SK-N-SH treated with all-trans-retinoic acid at 6 μM for 48 hours (cell line): ENCODE measurements around the gene INKA1.

ENCODE experiments used
- ATAC-seq: fragments of 200-7000 bp; cut with Tn5 transposase; 3 replicates; pipeline ENCODE4 v1.9.1; 2020; ENCODE audit warnings: mild to moderate bottlenecking, moderate library complexity
- ARNTL ChIP-seq: fragments of 450-650 bp; formaldehyde crosslinking; IDR thresholded peaks from 2 replicates; pipeline ENCODE4 v1.5.0; 2020; ENCODE audit warnings: low read depth, mild to moderate bottlenecking, moderate library complexity, borderline replicate concordance
- BACH2 ChIP-seq: fragments of 250-450 bp; sonication (Bioruptor Pico); IDR thresholded peaks from 2 replicates; pipeline ENCODE4 v1.9.0; 2021; ENCODE audit warnings: mild to moderate bottlenecking, borderline replicate concordance
- CREB5 ChIP-seq: fragments of 250-450 bp; sonication (Bioruptor Pico); IDR thresholded peaks from 2 replicates; pipeline ENCODE4 v1.5.1; 2020; ENCODE audit warnings: low read depth, mild to moderate bottlenecking, moderate library complexity
- ESRRG ChIP-seq: fragments of 250-450 bp; sonication (Bioruptor Pico); IDR thresholded peaks from 2 replicates; pipeline ENCODE4 v1.6.1; 2021; ENCODE audit warnings: mild to moderate bottlenecking
- GLIS3 ChIP-seq: fragments of 250-450 bp; sonication (Bioruptor Pico); IDR thresholded peaks from 2 replicates; pipeline ENCODE4 v1.5.0; 2020; ENCODE audit warnings: mild to moderate bottlenecking, moderate library complexity
- ISL1 ChIP-seq: fragments of 250-450 bp; sonication (Bioruptor Pico); IDR thresholded peaks from 2 replicates; pipeline ENCODE4 v2.1.2; 2022; ENCODE audit warnings: mild to moderate bottlenecking, moderate library complexity
- POU6F1 ChIP-seq: fragments of 250-450 bp; sonication (Bioruptor Pico); IDR thresholded peaks from 2 replicates; pipeline ENCODE4 v1.8.0; 2021; ENCODE audit warnings: low read depth, mild to moderate bottlenecking, moderate library complexity, borderline replicate concordance
- RARB ChIP-seq: fragments of 250-450 bp; sonication (Bioruptor Pico); IDR thresholded peaks from 2 replicates; pipeline ENCODE4 v1.8.0; 2021; ENCODE audit warnings: mild to moderate bottlenecking, moderate library complexity
- SNAI2 ChIP-seq: fragments of 250-450 bp; sonication (Bioruptor Pico); IDR thresholded peaks from 2 replicates; pipeline ENCODE4 v1.5.0; 2020; ENCODE audit warnings: mild to moderate bottlenecking, moderate library complexity
- TCF4 ChIP-seq: fragments of 250-450 bp; sonication (Bioruptor Pico); IDR thresholded peaks from 2 replicates; pipeline ENCODE4 v1.8.0; 2021; ENCODE audit warnings: mild to moderate bottlenecking, moderate library complexity, borderline replicate concordance
- TOX ChIP-seq: fragments of 250-450 bp; sonication (Bioruptor Pico); IDR thresholded peaks from 2 replicates; pipeline ENCODE4 v1.8.0; 2021; ENCODE audit warnings: mild to moderate bottlenecking, moderate library complexity, borderline replicate concordance
- ZC3H10 ChIP-seq: fragments of 250-450 bp; sonication (Bioruptor Pico); IDR thresholded peaks from 2 replicates; pipeline ENCODE4 v1.5.1; 2021; ENCODE audit warnings: mild to moderate bottlenecking, moderate library complexity
- ZFP3 ChIP-seq: fragments of 250-450 bp; sonication (Bioruptor Pico); IDR thresholded peaks from 2 replicates; pipeline ENCODE4 v1.5.0; 2020; ENCODE audit warnings: mild to moderate bottlenecking, moderate library complexity
- ZFP30 ChIP-seq: fragments of 450-650 bp; formaldehyde crosslinking; IDR thresholded peaks from 2 replicates; pipeline ENCODE4 v1.5.0; 2022; ENCODE audit warnings: mild to moderate bottlenecking, moderate library complexity
- ZNF565 ChIP-seq: fragments of 450-650 bp; formaldehyde crosslinking; conservative IDR thresholded peaks from 2 replicates; pipeline ENCODE4 v1.5.0; 2020; ENCODE audit warnings: low read depth, mild to moderate bottlenecking, moderate library complexity
- ZNF70 ChIP-seq: fragments of 450-650 bp; formaldehyde crosslinking; IDR thresholded peaks from 2 replicates; pipeline ENCODE4 v1.5.0; 2020; ENCODE audit warnings: mild to moderate bottlenecking, moderate library complexity
- ZNF8 ChIP-seq: fragments of 450-650 bp; formaldehyde crosslinking; IDR thresholded peaks from 2 replicates; pipeline ENCODE4 v1.5.0; 2020; ENCODE audit warnings: mild to moderate bottlenecking, moderate library complexity
- TF ChIP-seq, protein P1 (sequence below): fragments of 250-450 bp; sonication (Bioruptor Pico); IDR thresholded peaks from 2 replicates; pipeline ENCODE4 v1.8.0; 2020; ENCODE audit warnings: mild to moderate bottlenecking, moderate library complexity, borderline replicate concordance
- TF ChIP-seq, protein P2 (sequence below): fragments of 250-450 bp; sonication (Bioruptor Pico); IDR thresholded peaks from 2 replicates; pipeline ENCODE4 v1.5.1; 2021; ENCODE audit warnings: mild to moderate bottlenecking, moderate library complexity
- TF ChIP-seq, protein P3 (sequence below): fragments of 250-450 bp; sonication (Bioruptor Pico); IDR thresholded peaks from 2 replicates; pipeline ENCODE4 v1.5.0; 2020; ENCODE audit warnings: mild to moderate bottlenecking, moderate library complexity

Gene INKA1

DNA sequence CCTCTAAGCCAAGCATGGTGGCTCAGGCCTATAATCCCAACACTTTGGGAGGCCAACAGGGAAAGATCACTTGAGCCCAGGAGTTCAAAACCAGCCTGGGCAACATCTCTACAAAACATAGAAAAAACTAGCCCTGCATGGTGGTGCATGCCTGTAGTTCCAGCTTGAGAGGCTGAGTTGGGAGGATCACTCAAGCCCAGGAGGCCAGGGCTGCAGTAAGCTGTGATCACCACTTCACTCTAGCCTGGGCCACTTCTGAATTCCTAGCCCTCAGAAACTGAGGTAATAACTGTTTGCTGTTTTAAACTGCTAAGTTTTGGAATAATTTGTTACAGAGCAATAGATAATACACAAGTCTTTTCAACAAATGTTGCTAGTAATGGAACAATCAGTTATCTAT is 33.1 kb upstream of the INKA1 start:
- no peak for ATAC-seq
- TF ChIP-seq BACH2 (CRISPR knock-in tag) = no peak
- no peak for TF ChIP-seq SNAI2
- no peak for TF ChIP-seq TOX (CRISPR knock-in tag)
- no peak for TF ChIP-seq ISL1 (CRISPR knock-in tag)
- TF ChIP-seq GLIS3 (CRISPR knock-in tag) = no peak
- TF ChIP-seq, protein P1, sequence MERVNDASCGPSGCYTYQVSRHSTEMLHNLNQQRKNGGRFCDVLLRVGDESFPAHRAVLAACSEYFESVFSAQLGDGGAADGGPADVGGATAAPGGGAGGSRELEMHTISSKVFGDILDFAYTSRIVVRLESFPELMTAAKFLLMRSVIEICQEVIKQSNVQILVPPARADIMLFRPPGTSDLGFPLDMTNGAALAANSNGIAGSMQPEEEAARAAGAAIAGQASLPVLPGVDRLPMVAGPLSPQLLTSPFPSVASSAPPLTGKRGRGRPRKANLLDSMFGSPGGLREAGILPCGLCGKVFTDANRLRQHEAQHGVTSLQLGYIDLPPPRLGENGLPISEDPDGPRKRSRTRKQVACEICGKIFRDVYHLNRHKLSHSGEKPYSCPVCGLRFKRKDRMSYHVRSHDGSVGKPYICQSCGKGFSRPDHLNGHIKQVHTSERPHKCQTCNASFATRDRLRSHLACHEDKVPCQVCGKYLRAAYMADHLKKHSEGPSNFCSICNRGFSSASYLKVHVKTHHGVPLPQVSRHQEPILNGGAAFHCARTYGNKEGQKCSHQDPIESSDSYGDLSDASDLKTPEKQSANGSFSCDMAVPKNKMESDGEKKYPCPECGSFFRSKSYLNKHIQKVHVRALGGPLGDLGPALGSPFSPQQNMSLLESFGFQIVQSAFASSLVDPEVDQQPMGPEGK (CRISPR knock-in tag) = no peak
- no peak for TF ChIP-seq ZFP3 (CRISPR knock-in tag)
- TF ChIP-seq TCF4 (CRISPR knock-in tag) = no peak
- TF ChIP-seq ZNF8 (CRISPR knock-in tag) = no peak
- no peak for TF ChIP-seq CREB5 (CRISPR knock-in tag)

DNA sequence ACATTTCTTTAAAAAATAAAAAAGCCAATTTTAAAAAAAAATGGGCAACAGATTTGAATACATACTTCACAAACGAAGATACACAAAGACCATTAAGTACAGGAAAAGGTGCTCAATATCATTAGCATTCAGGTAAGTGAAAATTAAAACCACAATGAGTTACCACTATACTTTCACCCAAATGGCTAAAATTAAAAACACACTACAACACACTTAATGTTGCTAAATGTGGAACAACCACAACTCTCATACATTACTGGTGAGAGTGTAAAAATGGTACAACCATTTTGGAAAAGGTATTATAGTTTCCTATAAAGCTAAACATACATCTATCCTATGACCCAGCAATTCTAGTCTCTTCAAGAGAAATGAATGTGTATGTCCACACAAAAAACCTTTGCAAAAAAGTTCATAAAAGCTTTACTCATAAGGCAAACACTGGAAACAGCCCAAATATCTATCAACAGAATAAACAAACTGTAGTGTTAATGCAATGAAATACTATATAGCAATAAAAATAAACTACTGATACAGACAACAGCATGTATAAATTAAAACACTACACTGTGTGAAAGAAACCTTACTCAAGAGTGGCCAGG is 31.6 kb upstream of the INKA1 start:
- TF ChIP-seq TCF4 (CRISPR knock-in tag) (no peak), GLIS3 (CRISPR knock-in tag) (no peak), ARNTL (CRISPR knock-in tag) (no peak), RARB (CRISPR knock-in tag) (no peak), ZFP3 (CRISPR knock-in tag) (no peak), SNAI2 (no peak), ZC3H10 (CRISPR knock-in tag) (no peak), POU6F1 (CRISPR knock-in tag) (no peak), ZNF8 (CRISPR knock-in tag) (no peak)
- TF ChIP-seq, protein P2, sequence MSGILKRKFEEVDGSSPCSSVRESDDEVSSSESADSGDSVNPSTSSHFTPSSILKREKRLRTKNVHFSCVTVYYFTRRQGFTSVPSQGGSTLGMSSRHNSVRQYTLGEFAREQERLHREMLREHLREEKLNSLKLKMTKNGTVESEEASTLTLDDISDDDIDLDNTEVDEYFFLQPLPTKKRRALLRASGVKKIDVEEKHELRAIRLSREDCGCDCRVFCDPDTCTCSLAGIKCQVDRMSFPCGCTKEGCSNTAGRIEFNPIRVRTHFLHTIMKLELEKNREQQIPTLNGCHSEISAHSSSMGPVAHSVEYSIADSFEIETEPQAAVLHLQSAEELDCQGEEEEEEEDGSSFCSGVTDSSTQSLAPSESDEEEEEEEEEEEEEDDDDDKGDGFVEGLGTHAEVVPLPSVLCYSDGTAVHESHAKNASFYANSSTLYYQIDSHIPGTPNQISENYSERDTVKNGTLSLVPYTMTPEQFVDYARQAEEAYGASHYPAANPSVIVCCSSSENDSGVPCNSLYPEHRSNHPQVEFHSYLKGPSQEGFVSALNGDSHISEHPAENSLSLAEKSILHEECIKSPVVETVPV (CRISPR knock-in tag) = no peak
- TF ChIP-seq, protein P3, sequence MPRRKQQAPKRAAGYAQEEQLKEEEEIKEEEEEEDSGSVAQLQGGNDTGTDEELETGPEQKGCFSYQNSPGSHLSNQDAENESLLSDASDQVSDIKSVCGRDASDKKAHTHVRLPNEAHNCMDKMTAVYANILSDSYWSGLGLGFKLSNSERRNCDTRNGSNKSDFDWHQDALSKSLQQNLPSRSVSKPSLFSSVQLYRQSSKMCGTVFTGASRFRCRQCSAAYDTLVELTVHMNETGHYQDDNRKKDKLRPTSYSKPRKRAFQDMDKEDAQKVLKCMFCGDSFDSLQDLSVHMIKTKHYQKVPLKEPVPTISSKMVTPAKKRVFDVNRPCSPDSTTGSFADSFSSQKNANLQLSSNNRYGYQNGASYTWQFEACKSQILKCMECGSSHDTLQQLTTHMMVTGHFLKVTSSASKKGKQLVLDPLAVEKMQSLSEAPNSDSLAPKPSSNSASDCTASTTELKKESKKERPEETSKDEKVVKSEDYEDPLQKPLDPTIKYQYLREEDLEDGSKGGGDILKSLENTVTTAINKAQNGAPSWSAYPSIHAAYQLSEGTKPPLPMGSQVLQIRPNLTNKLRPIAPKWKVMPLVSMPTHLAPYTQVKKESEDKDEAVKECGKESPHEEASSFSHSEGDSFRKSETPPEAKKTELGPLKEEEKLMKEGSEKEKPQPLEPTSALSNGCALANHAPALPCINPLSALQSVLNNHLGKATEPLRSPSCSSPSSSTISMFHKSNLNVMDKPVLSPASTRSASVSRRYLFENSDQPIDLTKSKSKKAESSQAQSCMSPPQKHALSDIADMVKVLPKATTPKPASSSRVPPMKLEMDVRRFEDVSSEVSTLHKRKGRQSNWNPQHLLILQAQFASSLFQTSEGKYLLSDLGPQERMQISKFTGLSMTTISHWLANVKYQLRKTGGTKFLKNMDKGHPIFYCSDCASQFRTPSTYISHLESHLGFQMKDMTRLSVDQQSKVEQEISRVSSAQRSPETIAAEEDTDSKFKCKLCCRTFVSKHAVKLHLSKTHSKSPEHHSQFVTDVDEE (CRISPR knock-in tag) = no peak
- ATAC-seq = no peak

DNA sequence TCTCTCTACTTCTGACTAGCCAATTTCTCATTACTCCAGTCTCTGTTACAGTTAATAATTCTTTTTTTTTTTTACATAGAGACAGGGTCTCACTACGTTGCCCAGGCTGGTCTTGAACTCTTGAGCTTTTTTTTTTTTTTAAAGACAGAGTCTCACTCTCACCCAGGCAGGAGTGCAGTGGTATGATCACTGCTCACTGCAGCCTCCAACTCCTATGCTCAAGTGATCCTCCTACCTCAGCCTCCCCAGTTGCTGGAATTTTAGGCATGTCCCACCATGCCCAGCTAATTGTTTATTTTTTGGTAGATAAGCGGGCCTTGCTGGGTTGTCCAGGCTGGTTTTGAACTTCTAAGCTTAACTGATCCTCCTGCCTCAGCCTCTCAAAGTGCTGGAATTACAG is 30.4 kb upstream of the INKA1 start:
- TF ChIP-seq ESRRG (CRISPR knock-in tag) = no peak
- ATAC-seq = no peak

DNA sequence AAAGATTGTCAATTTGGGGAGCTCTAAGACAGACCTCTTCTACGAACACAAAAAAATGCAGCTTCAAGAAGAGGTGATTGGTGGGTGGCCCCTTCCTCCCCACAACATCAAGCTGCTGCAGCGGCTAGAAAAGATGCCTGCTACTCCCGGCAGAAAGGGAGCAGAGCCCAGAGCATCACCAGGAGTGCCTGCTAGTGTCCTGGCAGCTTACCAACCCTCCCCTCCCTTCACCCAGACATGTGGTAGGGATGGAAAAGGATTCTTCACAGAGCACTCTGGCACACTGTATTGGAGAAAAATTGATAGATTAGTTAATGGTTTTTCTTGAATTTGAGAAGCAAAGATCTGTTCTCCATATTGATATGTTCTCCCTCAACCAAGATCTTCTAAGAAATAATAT is 27.5 kb upstream of the INKA1 start:
- peak; percentile 68 for ATAC-seq
- TF ChIP-seq BACH2 (CRISPR knock-in tag) (no peak), SNAI2 (no peak), ZFP3 (CRISPR knock-in tag) (no peak), ARNTL (CRISPR knock-in tag) (no peak), ZNF565 (CRISPR knock-in tag) (no peak), ZFP30 (CRISPR knock-in tag) (no peak), ZNF70 (CRISPR knock-in tag) (no peak), CREB5 (CRISPR knock-in tag) (no peak), GLIS3 (CRISPR knock-in tag) (no peak)
- TF ChIP-seq, protein P3 (CRISPR knock-in tag) = no peak
